AG08395 (cell line): ENCODE measurements around the gene RHOV.

ENCODE experiments used
- DNase-seq: peaks from one replicate; pipeline ENCODE4 v3.0.0; 2012; ENCODE audit warnings: mixed read lengths, low spot score

Gene RHOV

DNA sequence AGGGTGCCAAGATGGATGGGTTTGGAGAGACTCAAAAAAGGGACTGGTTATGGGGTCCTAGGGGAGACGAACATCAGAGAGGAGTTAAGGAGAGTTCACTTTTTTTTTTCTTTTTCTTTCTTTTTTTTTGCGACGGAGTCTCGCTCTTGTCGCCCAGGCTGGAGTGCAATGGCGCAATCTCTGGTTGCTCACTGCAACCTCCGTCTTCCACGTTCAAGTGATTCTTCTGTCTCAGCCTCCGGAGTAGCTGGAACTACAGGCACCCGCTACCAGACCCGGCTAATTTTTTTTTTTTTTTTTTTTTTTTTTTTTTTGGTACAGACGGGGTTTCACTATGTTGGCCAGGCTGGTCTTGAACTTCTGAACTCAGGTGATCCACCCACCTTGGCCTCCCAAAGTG lies 29.0 kb downstream of the RHOV start:
- no peak for DNase-seq

DNA sequence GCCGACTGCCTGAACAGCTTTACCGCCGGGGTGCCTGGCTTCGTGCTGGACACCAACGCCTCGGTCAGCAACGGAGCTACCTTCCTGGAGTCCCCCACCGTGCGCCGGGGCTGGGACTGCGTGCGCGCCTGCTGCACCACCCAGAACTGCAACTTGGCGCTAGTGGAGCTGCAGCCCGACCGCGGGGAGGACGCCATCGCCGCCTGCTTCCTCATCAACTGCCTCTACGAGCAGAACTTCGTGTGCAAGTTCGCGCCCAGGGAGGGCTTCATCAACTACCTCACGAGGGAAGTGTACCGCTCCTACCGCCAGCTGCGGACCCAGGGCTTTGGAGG lies 29.4 kb downstream of the RHOV start:
- peak; percentile 28 for DNase-seq

DNA sequence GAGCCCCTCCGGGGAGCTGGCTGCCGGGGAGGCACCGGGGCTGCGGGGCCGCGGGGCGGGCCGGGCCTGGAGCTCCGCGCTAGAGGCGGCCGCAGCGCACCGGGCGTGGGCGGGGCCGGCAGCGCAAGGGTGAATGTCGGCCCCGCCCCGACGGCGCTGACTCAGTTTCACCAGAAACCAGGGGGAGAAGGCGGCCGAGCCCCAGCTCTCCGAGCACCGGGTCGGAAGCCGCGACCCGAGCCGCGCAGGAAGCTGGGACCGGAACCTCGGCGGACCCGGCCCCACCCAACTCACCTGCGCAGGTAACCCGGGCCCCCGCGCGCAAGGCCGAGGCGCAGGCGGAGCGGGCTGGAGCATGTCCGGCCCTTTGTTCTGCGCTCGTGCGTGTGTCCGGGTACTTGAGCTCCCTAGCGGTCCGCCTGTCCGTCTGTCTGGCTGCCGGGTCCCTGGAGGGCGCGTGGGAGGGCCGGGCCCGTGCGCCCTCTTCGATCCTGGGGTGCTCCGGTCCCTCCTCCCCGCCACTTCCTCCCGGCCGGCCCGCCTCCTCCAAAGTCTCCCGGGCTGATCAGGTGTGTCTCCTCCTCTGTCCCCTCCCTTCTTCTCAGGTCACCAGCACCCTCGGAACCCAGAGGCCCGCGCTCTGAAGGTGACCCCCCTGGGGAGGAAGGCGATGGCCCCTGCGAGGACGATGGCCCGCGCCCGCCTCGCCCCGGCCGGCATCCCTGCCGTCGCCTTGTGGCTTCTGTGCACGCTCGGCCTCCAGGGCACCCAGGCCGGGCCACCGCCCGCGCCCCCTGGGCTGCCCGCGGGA lies 29.9 kb downstream of the RHOV start, which contains the start of gene SPINT1:
Gene SPINT1 (plus strand): TSS at position 164 of the 811 bp plus-strand sequence. CDS start 507 bp downstream, at position 671.
- DNase-seq: no peak

DNA sequence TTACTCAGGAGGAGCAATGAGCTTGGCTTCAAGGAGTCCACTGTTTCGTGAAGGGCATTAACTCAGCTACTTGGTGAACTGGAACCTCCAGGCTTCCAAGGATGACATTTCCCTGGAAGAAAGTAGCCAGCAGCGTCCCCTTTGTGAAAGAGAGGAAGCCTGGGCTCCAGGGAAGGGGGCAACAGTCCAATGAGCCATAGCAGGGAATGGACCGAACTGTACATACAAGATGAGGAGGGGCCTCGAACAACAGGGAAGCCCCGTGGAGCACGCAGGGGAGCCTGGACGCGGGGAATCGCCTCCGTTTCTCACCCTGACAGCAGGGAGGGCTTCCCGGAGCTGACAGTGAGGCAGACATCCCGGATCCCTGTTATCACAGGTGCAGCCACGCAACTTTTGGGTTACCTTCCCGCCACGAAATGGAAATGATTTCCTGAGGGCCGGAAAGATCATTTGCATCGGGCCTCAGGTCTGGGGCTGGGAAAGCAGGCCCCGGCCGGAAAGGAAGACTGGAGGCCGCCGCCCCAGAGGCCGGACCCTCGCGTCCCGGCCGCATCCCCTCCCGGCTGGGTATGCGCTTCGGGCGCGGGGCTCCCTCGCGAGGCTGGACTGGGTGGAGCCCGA lies 30.7 kb downstream of the RHOV start:
- DNase-seq: no peak

DNA sequence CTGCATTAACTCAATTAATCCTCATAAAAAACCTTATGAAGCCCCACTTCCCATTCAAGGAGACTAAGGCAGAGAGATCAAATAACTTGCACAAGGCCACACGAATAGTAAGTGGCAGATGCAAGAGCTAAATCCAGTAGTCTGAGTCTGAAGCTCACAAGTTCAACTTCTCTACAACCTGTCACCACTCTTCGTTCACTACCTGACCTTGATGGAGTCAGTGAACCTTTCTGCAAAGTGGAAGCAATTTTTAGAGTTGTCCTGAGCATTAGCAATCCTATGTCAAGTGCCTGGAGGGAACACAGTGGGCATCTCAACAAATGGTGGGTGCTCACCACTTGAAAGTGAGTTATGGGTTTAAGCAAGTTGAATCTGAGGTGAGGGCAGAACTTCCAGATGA lies 32.3 kb downstream of the RHOV start:
- no peak for DNase-seq

DNA sequence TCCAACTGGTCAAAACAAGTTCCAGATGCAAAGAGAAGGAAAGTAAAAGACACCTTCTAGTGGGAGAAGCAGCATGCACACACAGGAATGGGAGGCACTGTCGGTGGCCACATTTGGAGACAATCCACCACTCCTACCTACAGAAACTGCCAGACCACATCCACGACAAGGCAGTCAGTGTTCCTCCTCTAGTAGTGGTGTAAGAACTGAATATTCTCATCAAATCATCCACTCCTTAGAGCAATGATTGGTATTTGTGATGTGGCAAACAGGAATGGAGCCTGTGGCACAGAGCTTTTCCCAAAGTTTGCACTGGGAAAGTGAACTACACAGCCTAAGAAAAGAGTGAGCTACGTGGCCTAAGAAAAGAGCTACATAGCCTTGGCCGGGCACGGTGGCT lies 35.3 kb downstream of the RHOV start:
- DNase-seq: no peak

DNA sequence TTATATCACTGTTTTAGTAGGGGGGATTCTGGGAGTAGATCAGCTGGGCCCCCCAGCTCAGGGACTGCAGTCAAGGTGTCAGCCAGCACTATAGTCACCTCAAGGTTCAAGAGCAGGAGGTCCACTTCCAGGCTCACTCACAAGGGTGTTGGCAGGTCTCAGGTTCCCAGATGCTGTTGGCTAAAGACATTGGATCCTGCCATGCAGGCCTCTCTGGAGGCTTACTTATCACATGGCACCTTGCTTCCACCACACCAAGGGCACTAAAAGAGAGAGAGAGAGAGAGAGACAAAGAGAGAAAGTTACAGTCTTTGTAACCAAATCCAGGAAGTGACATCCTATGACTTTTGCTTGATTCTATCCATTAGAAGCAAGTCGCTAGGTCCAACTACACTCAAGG lies 38.0 kb downstream of the RHOV start:
- DNase-seq: no peak

DNA sequence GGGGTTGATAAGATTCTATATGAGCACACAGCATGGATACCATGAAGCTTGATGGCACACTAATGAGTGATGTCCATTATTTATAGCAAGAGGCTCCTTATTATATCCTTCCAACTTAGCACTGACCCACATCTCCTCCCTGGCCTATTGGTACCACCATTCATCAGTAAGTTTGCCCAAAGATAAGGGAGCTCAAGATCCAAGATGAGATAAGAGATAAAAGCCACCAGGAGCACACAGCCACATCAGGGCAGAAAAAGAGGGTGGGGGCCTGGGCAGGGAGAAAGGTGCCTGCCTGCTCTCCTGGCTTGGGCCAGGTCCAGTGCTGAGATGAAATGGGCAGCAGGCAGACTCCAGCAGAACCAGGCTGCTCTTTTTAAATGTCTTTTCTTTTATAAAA lies 41.1 kb downstream of the RHOV start:
- DNase-seq: no peak

DNA sequence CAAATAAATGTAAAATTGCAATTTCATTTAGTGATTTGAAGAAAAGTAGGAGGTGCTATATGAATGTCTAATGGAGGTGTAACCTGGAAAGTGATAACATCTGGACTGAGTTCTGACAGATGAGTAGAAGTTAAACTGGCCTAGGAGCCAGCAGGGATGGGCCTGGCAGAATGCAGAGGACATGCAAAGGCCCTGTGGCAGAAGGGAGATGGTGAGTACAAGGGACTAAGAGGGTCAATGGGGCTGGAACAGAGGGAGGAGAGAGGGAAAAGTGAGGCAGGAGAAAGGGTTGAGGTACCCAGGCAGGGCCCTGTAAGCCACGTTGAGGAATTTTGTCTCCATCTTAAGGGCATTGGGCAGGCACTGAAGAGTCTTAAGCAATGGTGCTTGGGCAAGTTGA lies 42.2 kb downstream of the RHOV start:
- no peak for DNase-seq

DNA sequence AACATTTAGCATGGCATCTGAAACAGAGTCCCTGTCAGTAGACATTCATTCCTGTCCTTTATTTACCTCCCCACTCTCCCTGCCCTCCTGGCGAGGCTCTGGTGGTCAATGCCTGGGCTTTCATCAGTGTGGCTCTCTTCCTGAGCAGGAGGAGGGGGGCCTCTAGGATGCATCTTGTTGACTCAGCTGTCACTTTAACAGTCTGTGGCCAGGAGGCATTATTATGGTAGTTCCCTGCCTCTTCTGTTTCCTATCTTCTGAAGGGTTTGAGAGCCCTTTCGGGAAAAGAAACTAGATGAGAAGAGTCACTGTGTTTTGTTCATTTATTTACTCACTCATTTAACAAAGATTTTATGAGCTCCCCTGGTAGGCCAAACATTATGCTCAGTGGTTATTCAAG lies 43.1 kb downstream of the RHOV start:
- no peak for DNase-seq

DNA sequence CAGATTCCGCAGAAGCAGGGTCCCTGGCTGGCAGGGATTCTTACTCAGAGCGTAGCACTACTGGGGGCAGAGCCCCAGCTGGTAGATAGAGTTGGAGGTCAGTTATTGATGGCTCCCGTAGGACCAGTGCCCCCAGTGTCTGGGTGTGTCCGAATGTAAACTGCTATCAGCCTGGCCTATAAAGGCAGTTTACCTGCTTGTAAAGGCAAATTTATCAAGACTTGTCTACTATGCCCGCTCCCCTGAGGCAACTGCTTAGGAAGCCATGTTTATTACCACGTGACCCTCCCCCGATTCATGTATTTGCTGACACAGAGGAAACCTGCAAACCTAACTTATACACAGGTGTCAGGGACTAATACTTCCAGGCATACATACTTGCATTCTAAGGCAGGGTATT lies 44.9 kb downstream of the RHOV start:
- DNase-seq: no peak

DNA sequence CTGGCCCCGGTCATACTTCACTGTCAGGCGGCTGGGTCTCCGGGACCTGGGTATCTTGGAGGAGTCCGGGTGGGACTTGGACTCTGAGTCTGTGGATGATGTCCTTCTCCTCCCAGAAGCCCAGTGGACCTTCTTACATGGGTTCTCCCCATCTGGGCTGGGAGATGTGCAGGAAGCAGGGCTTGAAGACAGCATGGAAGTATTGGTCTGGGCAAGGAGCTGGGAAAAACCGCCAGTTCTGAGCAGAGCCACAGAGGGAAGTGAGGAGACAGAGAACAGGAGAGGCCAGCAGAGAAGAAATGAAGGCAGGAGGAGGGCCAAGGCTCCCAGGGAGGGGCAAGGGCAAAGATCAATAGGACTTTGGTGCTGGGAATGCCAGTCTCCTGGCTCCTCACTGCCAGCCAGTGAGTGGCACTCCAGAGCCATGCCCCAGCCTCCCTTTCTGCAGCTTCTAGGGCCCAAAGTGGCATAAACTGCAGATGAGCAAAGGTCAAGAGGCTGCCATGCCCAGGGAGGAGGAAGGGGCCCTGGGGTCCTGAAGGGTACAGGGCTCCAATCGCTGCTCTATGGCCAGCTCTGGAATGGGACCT lies 45.5 kb downstream of the RHOV start, which contains the start of gene PPP1R14D:
Gene PPP1R14D (minus strand): TSS at position 262 of the 590 bp plus-strand sequence. CDS start 67 bp downstream, at position 195.
- no peak for DNase-seq

DNA sequence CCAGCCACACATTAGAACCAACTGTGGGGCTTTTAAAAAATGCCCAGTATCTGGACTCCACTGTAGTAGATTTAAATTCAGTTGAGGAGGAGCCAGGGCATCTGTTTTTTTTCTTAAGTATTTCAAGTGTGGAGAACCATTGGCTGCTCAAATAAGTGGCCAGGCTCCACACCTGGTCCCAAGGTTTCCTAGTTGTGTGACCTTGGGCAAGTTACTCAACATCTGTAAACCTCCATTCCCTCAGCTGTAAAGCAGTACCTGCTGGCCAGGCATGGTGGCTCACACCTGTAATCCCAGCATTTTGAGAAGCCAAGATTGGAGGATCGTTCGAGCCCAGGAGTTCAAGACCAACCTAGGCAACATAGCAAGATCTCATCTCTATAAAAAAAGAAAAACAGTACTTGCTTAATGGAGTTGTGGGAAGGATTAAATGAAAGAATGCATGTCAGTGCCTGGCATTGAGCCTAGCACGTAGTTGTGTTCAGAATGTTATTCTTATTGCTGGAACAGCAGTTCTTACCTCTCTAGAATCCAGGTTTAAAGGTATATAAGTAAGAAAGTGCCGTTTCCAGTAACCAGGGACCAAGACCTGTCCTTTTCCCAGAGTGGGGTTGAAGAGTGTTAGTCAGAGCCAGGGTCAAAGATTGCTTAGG lies 47.5 kb downstream of the RHOV start:
- DNase-seq: no peak

DNA sequence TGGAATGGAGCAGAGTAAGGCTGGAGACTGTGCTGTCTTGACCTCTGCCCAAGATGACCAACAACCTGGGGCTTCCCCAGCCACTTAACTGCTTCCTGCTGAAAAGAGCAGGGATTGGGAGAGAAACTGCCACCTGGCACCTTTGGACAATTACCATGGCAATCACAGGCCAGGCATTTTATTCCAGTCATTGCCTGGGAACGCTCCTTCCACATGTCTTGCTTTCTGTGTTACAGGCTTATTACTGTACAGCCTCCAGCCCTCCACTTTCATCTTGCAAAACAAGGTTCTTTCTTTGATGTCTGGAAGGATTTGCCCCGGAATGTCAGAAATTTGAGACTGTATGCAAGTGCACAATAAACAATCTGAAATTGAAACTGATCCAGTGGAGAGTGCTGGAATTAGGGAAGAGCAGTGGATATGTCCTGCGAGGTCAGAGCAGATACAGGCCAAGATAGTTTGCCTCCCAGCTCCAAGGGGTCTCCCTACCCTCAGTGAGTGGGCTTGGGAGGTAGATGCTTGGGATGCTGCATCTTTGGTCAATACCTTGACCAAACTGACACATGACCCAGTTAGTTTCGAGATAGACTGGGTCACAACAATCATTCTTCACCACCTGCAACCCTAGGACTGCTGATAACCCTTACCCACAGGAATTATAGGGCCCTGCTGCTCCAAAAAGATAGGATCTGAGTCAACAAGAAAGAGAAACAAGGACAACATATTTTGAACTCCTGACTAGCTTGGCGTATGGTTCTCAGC lies 48.2 kb downstream of the RHOV start:
- no peak for DNase-seq

DNA sequence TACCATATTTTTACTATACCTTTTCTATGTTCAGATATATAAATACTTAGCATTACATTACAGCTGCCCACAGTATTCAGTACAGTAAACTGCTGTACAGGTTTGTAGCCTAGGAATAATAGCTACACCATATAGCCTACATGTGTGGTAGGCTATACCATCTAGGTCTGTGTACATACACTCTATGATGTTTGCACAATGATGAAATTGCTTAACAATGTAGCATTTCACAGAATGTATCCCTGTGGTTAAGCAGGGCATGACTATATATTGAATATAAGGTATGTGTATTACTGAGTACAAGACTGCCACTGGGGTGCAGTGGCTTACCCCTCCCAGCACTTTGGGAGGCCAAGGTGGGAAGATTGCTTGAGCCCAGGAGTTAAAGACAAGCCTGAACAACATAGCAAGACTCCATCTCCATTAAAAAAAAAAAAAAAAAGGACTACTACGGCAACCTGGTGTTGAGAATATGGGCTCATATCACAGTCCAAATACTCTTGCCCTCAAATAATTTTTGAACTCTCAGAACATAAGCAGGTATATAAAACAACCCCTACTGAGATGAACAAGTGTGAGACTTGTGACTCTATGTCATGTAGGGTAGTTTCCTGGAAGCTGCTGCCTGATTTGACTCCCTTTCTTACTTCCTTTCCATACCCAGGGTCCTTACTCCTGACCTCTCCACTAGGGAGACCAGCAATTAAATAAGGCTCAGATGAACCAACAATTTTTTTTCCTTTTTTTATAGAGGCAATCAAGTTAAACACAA lies 50.3 kb downstream of the RHOV start:
- no peak for DNase-seq
